Metanephros (tissue), 2 donors: ENCODE data around the gene SEMA4G. TPM values are rescaled to one million over a fixed set of nuclear protein-coding genes. Genes with fewer than 3 reads are reported as not detected.

Source experiments
- small RNA-seq: library from RNA; depleted of rRNA; stranded (forward); fragments of <200 nt; gene quantifications from one replicate; pipeline ENCODE3, GENCODE V24; 2014; ENCODE audit warnings: low replicate concordance
- total RNA-seq: library from RNA; depleted of rRNA; stranded (reverse); fragments of >200 nt; gene quantifications from one replicate; pipeline ENCODE4 v1.2.3, GENCODE V29; 2014

The SEMA4G gene
- total RNA-seq = 8.5 TPM

GRCh38 chr10:100969187-100970075 is at the start of gene SEMA4G:
SEMA4G (plus strand) TSS chr10:100969504; CDS start chr10:100972913, 3,409 bp downstream.

GRCh38 chr10:100986952-100987684 is 17.8 kb downstream of the SEMA4G start, which contains the start of the genes MRPL43 and TWNK:
MRPL43 (minus strand) TSS chr10:100987497; CDS start chr10:100987443, 54 bp downstream.
TWNK (plus strand) TSS chr10:100987543; CDS start chr10:100988211, 668 bp downstream.

GRCh38 chr10:100999742-101000126 is 30.4 kb downstream of the SEMA4G start, which contains the start of gene LZTS2:
LZTS2 (plus strand) TSS chr10:100999808; CDS start chr10:101002539, 2,731 bp downstream.

Small RNAs within 50 kb of the gene (small RNA-seq; reads per million reads assigned to genes)
- not detected for gene MIR608

Other genes starting within 250 kb of the SEMA4G start
- 122 TPM for gene PAX2, start 223.9 kb upstream of the SEMA4G start, total RNA-seq
- 49.0 TPM for gene SLF2, start 56.5 kb upstream of the SEMA4G start, total RNA-seq
- gene MRPL43, start 18.0 kb downstream of the SEMA4G start, total RNA-seq = 99.8 TPM
- 9.5 TPM for gene TWNK, start 18.0 kb downstream of the SEMA4G start, total RNA-seq
- gene LZTS2, start 30.3 kb downstream of the SEMA4G start, total RNA-seq = 93.3 TPM
- gene PDZD7, start 61.6 kb downstream of the SEMA4G start, total RNA-seq = 1.6 TPM
- 29.0 TPM for gene SFXN3, start 61.7 kb downstream of the SEMA4G start, total RNA-seq
- 12.7 TPM for gene KAZALD1, start 92.5 kb downstream of the SEMA4G start, total RNA-seq
- gene TLX1, start 161.8 kb downstream of the SEMA4G start, total RNA-seq = not detected